Measurements from ENCODE around the gene FGFRL1.

The FGFRL1 gene

GRCh38 chr4:1041936-1042330 lies 30.5 kb downstream of the FGFRL1 start:
- TF ChIP-seq POLR2AphosphoS5 (IDR thresholded peaks at IDR 0.05; ENCODE audit: low read depth, low read length) = no peak
- no peak for TF ChIP-seq REST (IDR thresholded peaks at IDR 0.05; ENCODE audit: insufficient read depth in 1 of 2, low read depth in 2 of 2, low read length in 2 of 2)
- TF ChIP-seq SIN3A (IDR thresholded peaks at IDR 0.05; ENCODE audit: borderline replicate concordance, insufficient read depth, low read length) = no peak
- TF ChIP-seq TAF1 (IDR thresholded peaks at IDR 0.05; ENCODE audit: borderline replicate concordance, insufficient read depth, low read length) = no peak
- TF ChIP-seq FOXP2 (optimal IDR thresholded peaks at IDR 0.05; ENCODE audit: borderline replicate concordance, extremely low read depth, extremely low read length, insufficient read depth) = no peak

GRCh38 chr4:1042352-1043055 lies 31.1 kb downstream of the FGFRL1 start:
- TF ChIP-seq POLR2AphosphoS5 (IDR thresholded peaks at IDR 0.05; ENCODE audit: low read depth, low read length) = no peak
- TF ChIP-seq SIN3A (IDR thresholded peaks at IDR 0.05; ENCODE audit: borderline replicate concordance, insufficient read depth, low read length) = no peak
- no peak for TF ChIP-seq REST (IDR thresholded peaks at IDR 0.05; ENCODE audit: insufficient read depth in 1 of 2, low read depth in 2 of 2, low read length in 2 of 2)
- no peak for TF ChIP-seq FOXP2 (optimal IDR thresholded peaks at IDR 0.05; ENCODE audit: borderline replicate concordance, extremely low read depth, extremely low read length, insufficient read depth)
- TF ChIP-seq TAF1 (IDR thresholded peaks at IDR 0.05; ENCODE audit: borderline replicate concordance, insufficient read depth, low read length) = no peak

GRCh38 chr4:1043162-1043561 lies 31.7 kb downstream of the FGFRL1 start:
- TF ChIP-seq FOXP2 (optimal IDR thresholded peaks at IDR 0.05; ENCODE audit: borderline replicate concordance, extremely low read depth, extremely low read length, insufficient read depth) = no peak
- no peak for TF ChIP-seq POLR2AphosphoS5 (IDR thresholded peaks at IDR 0.05; ENCODE audit: low read depth, low read length)
- TF ChIP-seq REST (IDR thresholded peaks at IDR 0.05; ENCODE audit: insufficient read depth in 1 of 2, low read depth in 2 of 2, low read length in 2 of 2) = no peak
- TF ChIP-seq SIN3A (IDR thresholded peaks at IDR 0.05; ENCODE audit: borderline replicate concordance, insufficient read depth, low read length) = no peak
- no peak for TF ChIP-seq TAF1 (IDR thresholded peaks at IDR 0.05; ENCODE audit: borderline replicate concordance, insufficient read depth, low read length)

- no peak for TF ChIP-seq FOXP2 (optimal IDR thresholded peaks at IDR 0.05; ENCODE audit: borderline replicate concordance, extremely low read depth, extremely low read length, insufficient read depth)
- TF ChIP-seq POLR2AphosphoS5 (IDR thresholded peaks at IDR 0.05; ENCODE audit: low read depth, low read length) = peak; percentile 39
- TF ChIP-seq SIN3A (IDR thresholded peaks at IDR 0.05; ENCODE audit: borderline replicate concordance, insufficient read depth, low read length) = peak; percentile 94; the same call in 1 of the 2 replicates
Measured at GRCh38 chr4:1043651-1044468, 32.4 kb downstream of the FGFRL1 start.

GRCh38 chr4:1044469-1045192 lies 33.2 kb downstream of the FGFRL1 start:
- TF ChIP-seq TAF1 (IDR thresholded peaks at IDR 0.05; ENCODE audit: borderline replicate concordance, insufficient read depth, low read length) = no peak
